Calu3 (cell line): ENCODE data around the gene ABHD17C. TPM values are rescaled to one million over a fixed set of nuclear protein-coding genes. Genes with fewer than 3 reads are reported as not detected.

Experiments used
- BruUV-seq: library from RNA; stranded (reverse); fragments of 400-500 nt; replicated peaks from 2 replicates; lab custom pipeline; 2021; lab: Mats Ljungman, UMichigan
- CTCF ChIA-PET: fragments of 300-600 bp; sonication (Branson Sonifier 250); formaldehyde crosslinking; loops from one replicate; lab custom pipeline; 2022; ENCODE audit warnings: antibody characterized with exemption; lab: Charles Lee
- DNase-seq: peaks from one replicate; pipeline ENCODE4 v3.0.0; 2022
- H3K27ac Mint-ChIP-seq: one replicate; pipeline ENCODE4 v1.8.0; 2022; ENCODE audit warnings: mixed read lengths; ENCODE audit not compliant: unreplicated experiment
- H3K27me3 Mint-ChIP-seq: one replicate; pipeline ENCODE4 v1.8.0; 2022; ENCODE audit warnings: mixed read lengths; ENCODE audit not compliant: unreplicated experiment
- H3K36me3 Mint-ChIP-seq: one replicate; pipeline ENCODE4 v1.8.0; 2022; ENCODE audit warnings: mild to moderate bottlenecking, moderate library complexity, mixed read lengths; ENCODE audit not compliant: insufficient read depth, unreplicated experiment
- H3K4me1 Mint-ChIP-seq: one replicate; pipeline ENCODE4 v1.8.0; 2022; ENCODE audit warnings: mild to moderate bottlenecking, low read depth, mixed read lengths; ENCODE audit not compliant: unreplicated experiment
- H3K4me3 Mint-ChIP-seq: one replicate; pipeline ENCODE4 v1.8.0; 2022; ENCODE audit warnings: mild to moderate bottlenecking, low read depth, moderate library complexity, mixed read lengths; ENCODE audit not compliant: unreplicated experiment
- H3K9me3 Mint-ChIP-seq: one replicate; pipeline ENCODE4 v1.8.0; 2022; ENCODE audit warnings: low read depth, mixed read lengths; ENCODE audit not compliant: unreplicated experiment
- intact Hi-C: fragments of 100-400 bp; cut with micrococcal nuclease; formaldehyde crosslinking; loops from one replicate; pipeline ENCODE4 v1.10.0; 2022; ENCODE audit not compliant: unreplicated experiment
- total RNA-seq: library from RNA; stranded (reverse); gene quantifications from 2 replicates; pipeline ENCODE4 v1.2.3, GENCODE V29; 2022
- TF ChIP-seq, protein P1 (sequence below): fragments of 200-600 bp; IDR thresholded peaks from one replicate; pipeline ENCODE4 v1.8.0; 2022; ENCODE audit warnings: antibody characterized with exemption; ENCODE audit not compliant: unreplicated experiment

The ABHD17C gene
- total RNA-seq, 1 experiment from 2014 or later, result 69.7 TPM

DNA sequence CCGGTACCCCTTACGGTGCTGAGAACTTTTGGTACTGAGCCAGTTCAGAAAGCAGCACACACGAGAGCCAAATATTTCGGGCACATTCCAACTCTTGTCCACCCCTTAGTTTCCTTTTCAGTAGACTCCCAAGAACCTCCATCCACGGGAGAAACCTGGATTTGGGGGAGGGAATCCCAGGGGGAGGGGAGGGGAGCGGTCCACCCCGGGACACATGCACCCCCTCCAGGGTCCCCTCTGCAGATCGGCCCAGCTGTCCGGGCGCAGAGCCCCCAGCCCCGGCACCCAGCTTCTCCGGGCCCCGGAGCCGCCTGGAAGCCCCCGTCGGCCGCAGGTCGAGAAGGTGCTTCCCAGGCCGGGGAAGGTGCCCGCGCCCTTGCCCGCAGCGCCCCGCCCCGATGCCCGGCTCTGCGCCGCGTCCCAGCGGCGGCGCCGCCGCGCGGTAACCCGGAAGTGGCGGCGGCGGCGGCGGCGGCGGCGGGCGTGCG lies 455 bp upstream of the ABHD17C start:
- H3K27ac Mint-ChIP-seq, result peak overlapping the region; percentile 60
- CTCF ChIA-PET, result interaction anchor here (0.8 to 4.4 kb wide), 10 partner anchors 10 to 127 kb away, joined by 3 to 26 read pairs (median 6); no protein-coding TSS in a partner anchor
- intact Hi-C loops, result loop anchor here (5.0 to 10.0 kb wide), 4 partner anchors 48 to 237 kb away; no protein-coding TSS in a partner anchor
- H3K4me3 Mint-ChIP-seq, result peak overlapping the region; percentile 91
- no peak for DNase-seq
- no peaks in the 10 kb centered on the region for H3K27me3 Mint-ChIP-seq
- peaks cover 2% of the 10 kb centered on the region for H3K9me3 Mint-ChIP-seq
- BruUV-seq, result no TSS peak
- TF ChIP-seq, protein P1, sequence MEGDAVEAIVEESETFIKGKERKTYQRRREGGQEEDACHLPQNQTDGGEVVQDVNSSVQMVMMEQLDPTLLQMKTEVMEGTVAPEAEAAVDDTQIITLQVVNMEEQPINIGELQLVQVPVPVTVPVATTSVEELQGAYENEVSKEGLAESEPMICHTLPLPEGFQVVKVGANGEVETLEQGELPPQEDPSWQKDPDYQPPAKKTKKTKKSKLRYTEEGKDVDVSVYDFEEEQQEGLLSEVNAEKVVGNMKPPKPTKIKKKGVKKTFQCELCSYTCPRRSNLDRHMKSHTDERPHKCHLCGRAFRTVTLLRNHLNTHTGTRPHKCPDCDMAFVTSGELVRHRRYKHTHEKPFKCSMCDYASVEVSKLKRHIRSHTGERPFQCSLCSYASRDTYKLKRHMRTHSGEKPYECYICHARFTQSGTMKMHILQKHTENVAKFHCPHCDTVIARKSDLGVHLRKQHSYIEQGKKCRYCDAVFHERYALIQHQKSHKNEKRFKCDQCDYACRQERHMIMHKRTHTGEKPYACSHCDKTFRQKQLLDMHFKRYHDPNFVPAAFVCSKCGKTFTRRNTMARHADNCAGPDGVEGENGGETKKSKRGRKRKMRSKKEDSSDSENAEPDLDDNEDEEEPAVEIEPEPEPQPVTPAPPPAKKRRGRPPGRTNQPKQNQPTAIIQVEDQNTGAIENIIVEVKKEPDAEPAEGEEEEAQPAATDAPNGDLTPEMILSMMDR, result no peak
- H3K4me1 Mint-ChIP-seq, result peaks cover 34% of the 10 kb centered on the region
- peaks cover 50% of the 10 kb centered on the region for H3K36me3 Mint-ChIP-seq

DNA sequence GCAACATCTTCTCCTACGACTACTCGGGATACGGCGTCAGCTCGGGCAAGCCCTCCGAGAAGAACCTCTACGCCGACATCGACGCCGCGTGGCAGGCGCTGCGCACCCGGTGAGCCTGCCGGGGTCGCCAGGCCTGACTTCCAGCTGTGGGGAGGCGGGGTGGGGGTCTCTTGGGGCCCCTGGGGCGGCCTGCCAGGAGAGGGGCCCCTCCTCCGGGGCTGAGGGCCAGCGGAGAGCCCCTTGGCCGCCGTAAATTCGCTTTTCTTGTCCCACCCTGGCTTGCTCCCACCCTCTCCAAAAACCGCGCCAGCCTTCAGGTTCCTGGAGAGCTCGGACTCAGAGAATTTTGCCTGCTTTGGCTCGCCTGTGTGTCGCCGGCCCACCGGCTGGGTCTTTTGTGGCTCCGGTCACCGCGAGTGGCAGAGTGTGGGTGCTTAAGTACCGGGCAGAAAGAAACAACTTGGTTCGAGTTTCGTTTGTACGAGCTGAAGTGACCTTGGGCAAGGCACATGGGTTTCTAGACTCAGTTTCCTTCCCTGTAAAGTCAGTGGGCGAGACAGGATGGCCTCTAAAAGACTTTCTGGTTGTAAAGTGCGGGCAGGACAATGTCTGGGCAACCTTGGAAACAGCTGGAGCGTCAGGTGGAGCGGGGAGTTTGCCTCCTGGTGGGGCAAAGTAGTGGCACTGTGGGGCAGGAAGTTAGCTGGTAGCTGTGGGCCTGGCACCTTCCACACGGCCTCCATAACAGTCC lies 976 bp downstream of the ABHD17C start:
- BruUV-seq, result no TSS peak
- Mint-ChIP-seq H3K9me3 (peaks cover 2% of the 10 kb centered on the region), H3K36me3 (peaks cover 50% of the 10 kb centered on the region), H3K4me3 (peak overlapping the region; percentile 91), H3K4me1 (peaks cover 44% of the 10 kb centered on the region), H3K27me3 (no peaks in the 10 kb centered on the region), H3K27ac (peak overlapping the region; percentile 92)
- intact Hi-C loops, result loop anchor here (5.0 to 10.0 kb wide), 4 partner anchors 46 to 239 kb away; no protein-coding TSS in a partner anchor
- CTCF ChIA-PET, result interaction anchor here (0.6 to 4.4 kb wide), 13 partner anchors 9 to 726 kb away, joined by 3 to 26 read pairs (median 5); no protein-coding TSS in a partner anchor
- TF ChIP-seq, protein P1, result peak; percentile 59
- DNase-seq, result peak; percentile 81

DNA sequence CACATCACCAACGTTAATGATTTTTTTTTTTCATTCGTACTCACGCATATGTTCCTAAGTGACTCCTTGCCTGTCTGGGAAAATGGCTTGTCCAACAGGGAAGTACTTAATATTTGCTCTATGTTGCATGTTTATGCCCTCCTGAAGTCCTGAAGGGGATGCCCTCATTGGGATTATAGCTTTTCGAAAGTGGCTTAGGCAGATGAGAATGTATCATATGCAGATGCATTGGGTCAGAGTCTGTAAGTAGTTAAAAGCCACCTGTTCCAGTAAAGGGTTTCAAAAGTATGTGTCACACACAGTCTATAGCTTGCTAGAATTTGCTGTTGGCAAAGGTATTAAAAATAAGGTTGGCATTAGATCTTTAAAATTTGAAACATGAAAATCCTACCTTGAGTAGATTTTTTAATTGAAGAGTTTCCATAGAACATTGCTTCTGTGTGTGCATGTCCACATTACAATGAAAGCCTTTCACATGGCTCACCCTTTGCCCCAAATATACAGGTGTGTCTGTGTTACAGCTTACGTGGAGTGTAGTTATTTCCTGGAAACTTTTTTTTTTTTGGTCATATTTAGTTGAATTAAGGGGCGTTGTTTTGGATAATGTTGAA lies 2.1 kb downstream of the ABHD17C start:
- peak; percentile 49 for DNase-seq
- TF ChIP-seq, protein P1, result no peak
- H3K9me3 Mint-ChIP-seq, result peaks cover 2% of the 10 kb centered on the region
- intact Hi-C loops, result loop anchor here (1.0 to 10.0 kb wide), 6 partner anchors 37 to 240 kb away; no protein-coding TSS in a partner anchor
- peaks cover 44% of the 10 kb centered on the region for H3K4me1 Mint-ChIP-seq
- CTCF ChIA-PET, result interaction anchor here (0.6 to 4.4 kb wide), 9 partner anchors 13 to 233 kb away, joined by 3 to 26 read pairs (median 10); no protein-coding TSS in a partner anchor
- TSS peak; percentile 38 for BruUV-seq
- peaks cover 50% of the 10 kb centered on the region for H3K36me3 Mint-ChIP-seq
- no peaks in the 10 kb centered on the region for H3K27me3 Mint-ChIP-seq
- peak overlapping the region; percentile 91 for H3K4me3 Mint-ChIP-seq
- H3K27ac Mint-ChIP-seq, result peak overlapping the region; percentile 92

DNA sequence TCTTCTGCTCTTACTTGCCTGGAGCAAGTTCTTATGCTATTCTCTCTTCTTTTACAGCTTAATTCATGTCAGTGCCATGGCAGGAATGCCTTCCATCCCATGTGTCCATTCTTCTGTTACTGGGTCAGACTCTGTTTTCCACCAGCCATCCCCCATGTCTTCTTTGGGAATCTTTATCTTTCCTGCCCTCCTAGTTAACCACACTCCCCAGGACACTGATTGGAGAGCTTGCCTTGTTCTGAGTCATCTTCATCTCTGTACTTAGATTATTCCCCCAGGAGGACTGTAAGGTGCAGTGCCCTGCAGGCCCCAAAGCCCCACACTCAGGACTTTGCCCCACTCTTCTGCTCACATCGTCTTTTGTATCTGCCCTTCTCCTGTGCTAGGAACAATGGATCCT lies 3.6 kb downstream of the ABHD17C start:
- H3K4me3 Mint-ChIP-seq, result peak overlapping the region; percentile 91
- H3K9me3 Mint-ChIP-seq, result peaks cover 2% of the 10 kb centered on the region
- H3K27me3 Mint-ChIP-seq, result no peaks in the 10 kb centered on the region
- H3K4me1 Mint-ChIP-seq, result peaks cover 57% of the 10 kb centered on the region
- intact Hi-C loops, result loop anchor here (5.0 to 10.0 kb wide), 4 partner anchors 44 to 241 kb away; no protein-coding TSS in a partner anchor
- DNase-seq, result no peak
- peaks cover 50% of the 10 kb centered on the region for H3K36me3 Mint-ChIP-seq
- TF ChIP-seq, protein P1, result no peak
- no TSS peak for BruUV-seq
- H3K27ac Mint-ChIP-seq, result peak overlapping the region; percentile 92
- CTCF ChIA-PET, result interaction anchor here (1.0 to 4.4 kb wide), 3 partner anchors 9 to 78 kb away, joined by 5 to 26 read pairs (median 6); no protein-coding TSS in a partner anchor
